Measurements from ENCODE around the gene MACROH2A2. TPM values are rescaled to one million over a fixed set of nuclear protein-coding genes. Genes with fewer than 3 reads are reported as not detected.

The MACROH2A2 gene
- total RNA-seq, 1 donor = 3.9 TPM

GRCh38 chr10:70112071-70112470, 59.4 kb downstream of the MACROH2A2 start:
- no peak for DNase-seq (ENCODE audit: low read depth)
- TF ChIP-seq, protein P1, sequence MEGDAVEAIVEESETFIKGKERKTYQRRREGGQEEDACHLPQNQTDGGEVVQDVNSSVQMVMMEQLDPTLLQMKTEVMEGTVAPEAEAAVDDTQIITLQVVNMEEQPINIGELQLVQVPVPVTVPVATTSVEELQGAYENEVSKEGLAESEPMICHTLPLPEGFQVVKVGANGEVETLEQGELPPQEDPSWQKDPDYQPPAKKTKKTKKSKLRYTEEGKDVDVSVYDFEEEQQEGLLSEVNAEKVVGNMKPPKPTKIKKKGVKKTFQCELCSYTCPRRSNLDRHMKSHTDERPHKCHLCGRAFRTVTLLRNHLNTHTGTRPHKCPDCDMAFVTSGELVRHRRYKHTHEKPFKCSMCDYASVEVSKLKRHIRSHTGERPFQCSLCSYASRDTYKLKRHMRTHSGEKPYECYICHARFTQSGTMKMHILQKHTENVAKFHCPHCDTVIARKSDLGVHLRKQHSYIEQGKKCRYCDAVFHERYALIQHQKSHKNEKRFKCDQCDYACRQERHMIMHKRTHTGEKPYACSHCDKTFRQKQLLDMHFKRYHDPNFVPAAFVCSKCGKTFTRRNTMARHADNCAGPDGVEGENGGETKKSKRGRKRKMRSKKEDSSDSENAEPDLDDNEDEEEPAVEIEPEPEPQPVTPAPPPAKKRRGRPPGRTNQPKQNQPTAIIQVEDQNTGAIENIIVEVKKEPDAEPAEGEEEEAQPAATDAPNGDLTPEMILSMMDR (IDR thresholded peaks at IDR 0.05; ENCODE audit: insufficient read depth, low read depth, low read length) = no peak
- H3K4me3 ChIP-seq (ENCODE audit: low read depth, low read length) = no peak overlapping the region

- no peak for DNase-seq (ENCODE audit: low read depth)
Measured at GRCh38 chr10:70114902-70115301, 62.3 kb downstream of the MACROH2A2 start.

GRCh38 chr10:70115948-70116682, 63.5 kb downstream of the MACROH2A2 start:
- no peak overlapping the region for H3K4me3 ChIP-seq (ENCODE audit: low read depth, low read length)
- peak; percentile 24 for DNase-seq (ENCODE audit: low read depth)
- TF ChIP-seq, protein P1 (IDR thresholded peaks at IDR 0.05; ENCODE audit: insufficient read depth, low read depth, low read length) = peak; percentile 93

More at GRCh38 chr10:70114902-70115301, 62.3 kb downstream of the MACROH2A2 start:
- H3K4me3 ChIP-seq (ENCODE audit: low read depth, low read length) = no peak overlapping the region
- TF ChIP-seq, protein P1 (IDR thresholded peaks at IDR 0.05; ENCODE audit: insufficient read depth, low read depth, low read length) = no peak

DNA sequence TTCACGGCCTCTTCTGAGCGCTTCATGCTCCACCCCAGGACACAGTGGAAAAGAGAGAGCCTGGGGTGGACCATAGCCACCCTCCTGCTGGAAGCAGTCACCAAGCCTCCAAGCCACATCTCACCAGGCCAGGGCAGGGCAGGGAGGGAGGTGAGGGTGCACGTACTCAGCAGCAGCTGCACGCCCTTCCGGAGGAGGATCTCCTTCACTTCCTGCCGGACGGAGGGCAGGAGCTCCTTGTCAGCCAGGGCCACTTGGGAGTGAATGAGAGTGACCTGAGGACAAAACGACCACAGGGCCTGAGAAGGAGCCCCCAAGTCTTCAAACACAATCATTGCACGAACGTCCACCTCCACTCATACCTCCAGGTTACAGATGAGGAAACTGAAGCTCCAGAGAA, 65.0 kb downstream of the MACROH2A2 start:
- DNase-seq (ENCODE audit: low read depth) = no peak
- no peak overlapping the region for H3K4me3 ChIP-seq (ENCODE audit: low read depth, low read length)
- TF ChIP-seq, protein P1 (IDR thresholded peaks at IDR 0.05; ENCODE audit: insufficient read depth, low read depth, low read length) = no peak

DNA sequence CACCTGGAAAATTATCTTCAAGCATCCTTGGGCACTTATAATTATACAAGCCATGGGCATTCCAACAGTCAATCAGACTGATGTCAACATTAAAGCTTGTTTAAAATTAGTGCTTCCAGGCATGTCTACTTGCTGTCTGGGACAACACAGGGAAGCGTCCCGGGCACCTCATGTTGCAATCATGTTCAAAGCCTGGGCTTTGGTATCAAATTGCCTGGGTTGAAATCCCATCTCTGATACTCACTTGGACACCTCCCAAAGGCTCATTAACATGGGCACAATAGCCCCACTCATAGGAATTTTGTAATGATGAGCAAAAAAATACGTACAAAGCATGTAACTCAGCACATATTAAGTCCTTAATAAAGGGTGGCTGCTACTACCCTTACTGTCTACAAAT, 65.5 kb downstream of the MACROH2A2 start:
- no peak for DNase-seq (ENCODE audit: low read depth)
- no peak overlapping the region for H3K4me3 ChIP-seq (ENCODE audit: low read depth, low read length)
- TF ChIP-seq, protein P1 (IDR thresholded peaks at IDR 0.05; ENCODE audit: insufficient read depth, low read depth, low read length) = no peak

GRCh38 chr10:70119197-70119596, 66.6 kb downstream of the MACROH2A2 start:
- no peak for DNase-seq (ENCODE audit: low read depth)
- TF ChIP-seq, protein P1 (IDR thresholded peaks at IDR 0.05; ENCODE audit: insufficient read depth, low read depth, low read length) = no peak
- H3K4me3 ChIP-seq (ENCODE audit: low read depth, low read length) = no peak overlapping the region

GRCh38 chr10:70119623-70120022, 67.0 kb downstream of the MACROH2A2 start:
- H3K4me3 ChIP-seq (ENCODE audit: low read depth, low read length) = no peak overlapping the region
- TF ChIP-seq, protein P1 (IDR thresholded peaks at IDR 0.05; ENCODE audit: insufficient read depth, low read depth, low read length) = no peak
- no peak for DNase-seq (ENCODE audit: low read depth)
